Uterus (tissue), 2 donors: Measurements from ENCODE around the gene DRC7.

ENCODE experiments used
- CTCF ChIP-seq, 4 experiments: fragments of 200-600 bp in 2 of 4; fragments of 450-650 bp in 2 of 4; sonication (generic) in 2 of 4; IDR thresholded peaks; one replicate each; pipeline ENCODE4 v1.5.1; 2016 to 2019; ENCODE audit warnings: antibody characterized with exemption in 4 of 4, mild to moderate bottlenecking in 2 of 4, moderate library complexity in 1 of 4
- POLR2A ChIP-seq, 2 donors: fragments of 450-650 bp; IDR thresholded peaks; one replicate each; pipeline ENCODE4 v1.6.1; 2016; ENCODE audit warnings: antibody characterized with exemption in 2 of 2, mild to moderate bottlenecking in 1 of 2, moderate library complexity in 1 of 2

DNA sequence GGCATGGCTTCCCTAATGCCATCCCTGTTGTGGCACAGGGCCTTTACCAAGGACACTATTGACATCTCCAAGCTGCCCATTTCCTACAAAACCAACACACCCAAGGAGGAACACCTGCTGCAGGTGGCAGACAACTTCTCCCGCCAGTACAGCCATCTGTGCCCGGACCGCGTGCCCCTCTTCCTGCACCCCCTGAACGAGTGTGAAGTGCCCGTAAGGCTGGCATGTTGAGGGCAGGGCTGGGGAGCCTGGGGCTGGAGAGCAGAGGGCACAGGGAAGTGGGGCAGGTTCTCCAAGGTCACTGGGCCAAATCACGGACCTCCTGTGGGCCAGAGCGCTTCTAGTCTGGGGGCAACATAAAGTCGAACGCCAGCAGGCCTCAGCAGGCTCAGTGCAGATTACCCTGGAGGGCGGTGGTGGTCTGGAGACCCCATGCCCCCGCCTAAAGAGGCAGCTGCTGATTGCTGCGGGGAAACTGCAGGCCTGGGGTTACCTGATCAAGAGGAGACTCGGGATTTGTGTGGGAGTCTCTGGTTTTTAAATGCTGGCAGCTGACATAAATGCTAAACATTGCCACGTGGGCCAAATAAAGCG is 4.3 kb downstream of the DRC7 start:
- TF ChIP-seq CTCF (IDR thresholded peaks at IDR 0.05), result no peak
- no peak for TF ChIP-seq POLR2A (IDR thresholded peaks at IDR 0.05)
